ENCODE data around the gene OTULIN.
A peak's percentile ranks its signal among the peaks of the same experiment; 100 is the strongest.

Gene OTULIN

DNA sequence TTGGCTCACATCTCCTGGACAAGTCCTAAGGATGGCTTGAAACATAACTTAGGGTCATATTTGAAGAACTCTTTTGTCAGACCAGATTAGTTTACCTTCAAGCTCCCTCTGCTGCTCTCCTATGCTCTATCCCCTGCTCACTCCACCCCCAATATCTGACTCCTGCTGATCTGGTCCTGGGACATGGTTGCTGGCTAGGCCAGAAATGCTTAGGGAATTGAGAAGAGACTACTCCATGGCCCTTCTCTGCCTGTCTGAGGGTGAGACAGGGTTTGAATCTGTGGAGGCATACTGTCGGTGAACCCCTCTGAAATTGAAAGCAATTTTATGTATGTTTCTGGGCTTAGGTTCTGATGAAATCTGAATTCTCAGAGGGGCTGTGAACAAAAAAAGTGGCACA, 3.3 kb downstream of the OTULIN start:
- H3K4me1 ChIP-seq (ENCODE audit: control insufficient read depth, insufficient read depth, low read length): peaks cover 18% of the 10 kb centered on the region
- H3K4me3 ChIP-seq (ENCODE audit: low read depth, low read length): no peak overlapping the region
- ChIA-PET CTCF (interaction anchor here (0.5 to 2.5 kb wide), 6 partner anchors 19 to 1040 kb away, joined by 3 to 8 read pairs (median 4); no protein-coding TSS in a partner anchor), POLR2A (no interaction called here)
- peaks cover 0 to 5% of the 10 kb centered on the region in 2 experiments; a peak in 1 of 3 replicates for H3K36me3 ChIP-seq (ENCODE audit: control insufficient read depth in 2 of 2, insufficient read depth in 1 of 2, low read length in 2 of 2)
- no peaks in the 10 kb centered on the region for H3K9me3 ChIP-seq (ENCODE audit: control insufficient read depth, insufficient read depth, low read depth, low read length)
- H3K27ac ChIP-seq (ENCODE audit: extremely low read depth, low read depth, low read length): no peak overlapping the region
- TF ChIP-seq ZBTB17 (tag by site-specific recombination; IDR thresholded peaks at IDR 0.05) (0 out of 2 replicates have a peak, but pooled peaks have one; percentile 59), ZNF777 (tag by site-specific recombination; IDR thresholded peaks at IDR 0.05; ENCODE audit: borderline replicate concordance) (no peak), GLI2 (tag by site-specific recombination; IDR thresholded peaks at IDR 0.05; ENCODE audit: borderline replicate concordance, low read depth) (no peak), ZNF112 (tag by site-specific recombination; IDR thresholded peaks at IDR 0.05) (no peak), ZNF366 (tag by site-specific recombination; conservative IDR thresholded peaks at IDR 0.05) (0 out of 2 replicates have a peak, but pooled peaks have one; percentile 1), ZNF558 (tag by site-specific recombination; IDR thresholded peaks at IDR 0.05) (no peak)

DNA sequence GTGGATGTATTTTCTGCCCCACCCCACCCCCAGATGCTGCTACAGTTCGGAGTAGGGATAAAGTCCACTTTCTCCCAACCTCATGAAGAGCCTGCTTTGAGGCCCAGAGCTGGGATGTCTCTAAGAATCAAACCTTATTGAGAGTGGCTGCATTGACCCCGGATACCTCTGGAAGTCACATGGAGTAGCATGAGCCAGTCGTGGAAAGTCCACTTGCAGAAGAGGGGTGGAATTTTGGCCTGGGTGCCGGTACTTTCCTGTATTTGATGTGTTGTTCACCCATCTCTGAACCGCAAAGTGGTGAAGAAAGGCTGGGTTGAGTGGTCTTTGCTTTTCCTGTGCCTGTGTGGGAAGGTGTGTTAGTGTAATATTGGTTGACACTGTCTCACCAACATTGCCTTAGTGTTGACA, 3.7 kb downstream of the OTULIN start:
- Histone ChIP-seq H3K36me3 (ENCODE audit: control insufficient read depth in 2 of 2, insufficient read depth in 1 of 2, low read length in 2 of 2) (peaks cover 0 to 5% of the 10 kb centered on the region in 2 experiments; a peak in 1 of 3 replicates), H3K4me1 (ENCODE audit: control insufficient read depth, insufficient read depth, low read length) (peaks cover 18% of the 10 kb centered on the region), H3K4me3 (ENCODE audit: low read depth, low read length) (no peak overlapping the region), H3K27ac (ENCODE audit: extremely low read depth, low read depth, low read length) (no peak overlapping the region), H3K9me3 (ENCODE audit: control insufficient read depth, insufficient read depth, low read depth, low read length) (no peaks in the 10 kb centered on the region)
- ChIA-PET CTCF (interaction anchor here (0.5 to 2.5 kb wide), 4 partner anchors 9 to 379 kb away, joined by 3 to 8 read pairs (median 4); no protein-coding TSS in a partner anchor), POLR2A (no interaction called here)
- TF ChIP-seq, protein P1, sequence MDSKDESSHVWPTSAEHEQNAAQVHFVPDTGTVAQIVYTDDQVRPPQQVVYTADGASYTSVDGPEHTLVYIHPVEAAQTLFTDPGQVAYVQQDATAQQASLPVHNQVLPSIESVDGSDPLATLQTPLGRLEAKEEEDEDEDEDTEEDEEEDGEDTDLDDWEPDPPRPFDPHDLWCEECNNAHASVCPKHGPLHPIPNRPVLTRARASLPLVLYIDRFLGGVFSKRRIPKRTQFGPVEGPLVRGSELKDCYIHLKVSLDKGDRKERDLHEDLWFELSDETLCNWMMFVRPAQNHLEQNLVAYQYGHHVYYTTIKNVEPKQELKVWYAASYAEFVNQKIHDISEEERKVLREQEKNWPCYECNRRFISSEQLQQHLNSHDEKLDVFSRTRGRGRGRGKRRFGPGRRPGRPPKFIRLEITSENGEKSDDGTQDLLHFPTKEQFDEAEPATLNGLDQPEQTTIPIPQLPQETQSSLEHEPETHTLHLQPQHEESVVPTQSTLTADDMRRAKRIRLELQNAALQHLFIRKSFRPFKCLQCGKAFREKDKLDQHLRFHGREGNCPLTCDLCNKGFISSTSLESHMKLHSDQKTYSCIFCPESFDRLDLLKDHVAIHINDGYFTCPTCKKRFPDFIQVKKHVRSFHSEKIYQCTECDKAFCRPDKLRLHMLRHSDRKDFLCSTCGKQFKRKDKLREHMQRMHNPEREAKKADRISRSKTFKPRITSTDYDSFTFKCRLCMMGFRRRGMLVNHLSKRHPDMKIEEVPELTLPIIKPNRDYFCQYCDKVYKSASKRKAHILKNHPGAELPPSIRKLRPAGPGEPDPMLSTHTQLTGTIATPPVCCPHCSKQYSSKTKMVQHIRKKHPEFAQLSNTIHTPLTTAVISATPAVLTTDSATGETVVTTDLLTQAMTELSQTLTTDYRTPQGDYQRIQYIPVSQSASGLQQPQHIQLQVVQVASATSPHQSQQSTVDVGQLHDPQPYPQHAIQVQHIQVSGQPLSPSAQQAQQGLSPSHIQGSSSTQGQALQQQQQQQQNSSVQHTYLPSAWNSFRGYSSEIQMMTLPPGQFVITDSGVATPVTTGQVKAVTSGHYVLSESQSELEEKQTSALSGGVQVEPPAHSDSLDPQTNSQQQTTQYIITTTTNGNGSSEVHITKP (tag by site-specific recombination; IDR thresholded peaks at IDR 0.05): peak; percentile 18; the same call in 1 of the 2 replicates
- TF ChIP-seq ZFHX2 (tag by site-specific recombination; conservative IDR thresholded peaks at IDR 0.05): no peak

DNA sequence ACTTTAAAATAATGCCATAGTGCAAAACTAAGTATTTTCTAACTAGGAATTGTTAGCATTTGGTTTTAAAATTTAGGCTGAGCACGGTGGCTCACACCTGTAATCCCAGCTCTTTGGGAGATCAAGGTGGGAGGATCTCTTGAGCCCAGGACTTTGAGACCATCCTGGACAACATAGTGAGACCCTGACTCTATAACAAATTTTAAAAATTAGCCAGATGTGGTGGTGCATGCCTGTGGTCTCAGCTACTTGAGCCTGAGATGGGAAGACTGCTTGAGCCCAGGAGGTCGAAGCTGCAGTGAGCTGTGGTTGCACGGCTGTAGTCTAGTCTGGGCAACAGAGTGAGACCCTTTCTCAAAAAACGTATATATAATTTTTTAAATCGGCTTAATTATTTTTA, 4.9 kb downstream of the OTULIN start:
- H3K27ac ChIP-seq (ENCODE audit: extremely low read depth, low read depth, low read length): no peak overlapping the region
- no peaks in the 10 kb centered on the region for H3K9me3 ChIP-seq (ENCODE audit: control insufficient read depth, insufficient read depth, low read depth, low read length)
- no peak overlapping the region for H3K4me3 ChIP-seq (ENCODE audit: low read depth, low read length)
- no peak for TF ChIP-seq ZNF175 (tag by site-specific recombination; IDR thresholded peaks at IDR 0.05)
- TF ChIP-seq ZNF473 (tag by site-specific recombination; IDR thresholded peaks at IDR 0.05): no peak
- TF ChIP-seq YY1 (tag by site-specific recombination; IDR thresholded peaks at IDR 0.05): no peak
- no peak for TF ChIP-seq ZNF202 (tag by site-specific recombination; IDR thresholded peaks at IDR 0.05; ENCODE audit: borderline replicate concordance)
- TF ChIP-seq ZNF114 (tag by site-specific recombination; IDR thresholded peaks at IDR 0.05): no peak
- TF ChIP-seq ZNF121 (tag by site-specific recombination; IDR thresholded peaks at IDR 0.05): peak; percentile 97
- H3K4me1 ChIP-seq (ENCODE audit: control insufficient read depth, insufficient read depth, low read length): peaks cover 16% of the 10 kb centered on the region
- H3K36me3 ChIP-seq (ENCODE audit: control insufficient read depth in 2 of 2, insufficient read depth in 1 of 2, low read length in 2 of 2): peaks cover 2 to 10% of the 10 kb centered on the region in 2 experiments; a peak in 2 of 3 replicates
- CTCF ChIA-PET: no interaction called here
- POLR2A ChIA-PET: no interaction called here

DNA sequence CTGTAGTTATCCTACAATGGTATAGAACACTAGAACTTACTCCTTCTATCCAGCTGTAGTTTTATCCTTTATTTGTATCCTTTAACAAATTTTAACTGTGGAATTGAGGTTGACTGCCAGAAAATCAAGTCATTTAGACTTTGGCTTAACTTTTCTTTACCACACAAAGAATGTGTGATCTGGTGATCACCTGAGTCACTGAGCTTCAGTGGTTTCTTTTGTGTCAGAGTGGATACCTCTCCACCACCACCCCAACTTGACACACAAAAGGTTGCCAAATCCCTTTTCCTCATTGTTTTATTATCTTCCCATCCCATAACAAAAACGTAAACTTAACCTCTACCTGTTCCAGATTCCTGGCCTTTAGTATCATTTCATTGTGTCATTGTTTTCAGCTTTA, 5.5 kb downstream of the OTULIN start:
- POLR2A ChIA-PET: no interaction called here
- no peak overlapping the region for H3K4me3 ChIP-seq (ENCODE audit: low read depth, low read length)
- H3K4me1 ChIP-seq (ENCODE audit: control insufficient read depth, insufficient read depth, low read length): peaks cover 16% of the 10 kb centered on the region
- H3K9me3 ChIP-seq (ENCODE audit: control insufficient read depth, insufficient read depth, low read depth, low read length): no peaks in the 10 kb centered on the region
- H3K36me3 ChIP-seq (ENCODE audit: control insufficient read depth in 2 of 2, insufficient read depth in 1 of 2, low read length in 2 of 2): peaks cover 7 to 10% of the 10 kb centered on the region in 2 experiments; a peak in 2 of 3 replicates
- H3K27ac ChIP-seq (ENCODE audit: extremely low read depth, low read depth, low read length): no peak overlapping the region
- TF ChIP-seq, protein P2, sequence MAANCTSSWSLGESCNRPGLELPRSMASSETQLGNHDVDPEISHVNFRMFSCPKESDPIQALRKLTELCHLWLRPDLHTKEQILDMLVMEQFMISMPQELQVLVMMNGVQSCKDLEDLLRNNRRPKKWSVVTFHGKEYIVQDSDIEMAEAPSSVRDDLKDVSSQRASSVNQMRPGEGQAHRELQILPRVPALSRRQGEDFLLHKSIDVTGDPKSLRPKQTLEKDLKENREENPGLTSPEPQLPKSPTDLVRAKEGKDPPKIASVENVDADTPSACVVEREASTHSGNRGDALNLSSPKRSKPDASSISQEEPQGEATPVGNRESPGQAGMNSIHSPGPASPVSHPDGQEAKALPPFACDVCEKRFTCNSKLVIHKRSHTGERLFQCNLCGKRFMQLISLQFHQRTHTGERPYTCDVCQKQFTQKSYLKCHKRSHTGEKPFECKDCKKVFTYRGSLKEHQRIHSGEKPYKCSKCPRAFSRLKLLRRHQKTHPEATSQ (tag by site-specific recombination; IDR thresholded peaks at IDR 0.05): no peak
- TF ChIP-seq, protein P3, sequence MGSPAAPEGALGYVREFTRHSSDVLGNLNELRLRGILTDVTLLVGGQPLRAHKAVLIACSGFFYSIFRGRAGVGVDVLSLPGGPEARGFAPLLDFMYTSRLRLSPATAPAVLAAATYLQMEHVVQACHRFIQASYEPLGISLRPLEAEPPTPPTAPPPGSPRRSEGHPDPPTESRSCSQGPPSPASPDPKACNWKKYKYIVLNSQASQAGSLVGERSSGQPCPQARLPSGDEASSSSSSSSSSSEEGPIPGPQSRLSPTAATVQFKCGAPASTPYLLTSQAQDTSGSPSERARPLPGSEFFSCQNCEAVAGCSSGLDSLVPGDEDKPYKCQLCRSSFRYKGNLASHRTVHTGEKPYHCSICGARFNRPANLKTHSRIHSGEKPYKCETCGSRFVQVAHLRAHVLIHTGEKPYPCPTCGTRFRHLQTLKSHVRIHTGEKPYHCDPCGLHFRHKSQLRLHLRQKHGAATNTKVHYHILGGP (tag by site-specific recombination; IDR thresholded peaks at IDR 0.05): no peak
- TF ChIP-seq, protein P4, sequence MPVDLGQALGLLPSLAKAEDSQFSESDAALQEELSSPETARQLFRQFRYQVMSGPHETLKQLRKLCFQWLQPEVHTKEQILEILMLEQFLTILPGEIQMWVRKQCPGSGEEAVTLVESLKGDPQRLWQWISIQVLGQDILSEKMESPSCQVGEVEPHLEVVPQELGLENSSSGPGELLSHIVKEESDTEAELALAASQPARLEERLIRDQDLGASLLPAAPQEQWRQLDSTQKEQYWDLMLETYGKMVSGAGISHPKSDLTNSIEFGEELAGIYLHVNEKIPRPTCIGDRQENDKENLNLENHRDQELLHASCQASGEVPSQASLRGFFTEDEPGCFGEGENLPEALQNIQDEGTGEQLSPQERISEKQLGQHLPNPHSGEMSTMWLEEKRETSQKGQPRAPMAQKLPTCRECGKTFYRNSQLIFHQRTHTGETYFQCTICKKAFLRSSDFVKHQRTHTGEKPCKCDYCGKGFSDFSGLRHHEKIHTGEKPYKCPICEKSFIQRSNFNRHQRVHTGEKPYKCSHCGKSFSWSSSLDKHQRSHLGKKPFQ (tag by site-specific recombination; IDR thresholded peaks at IDR 0.05): no peak
- TF ChIP-seq, protein P5, sequence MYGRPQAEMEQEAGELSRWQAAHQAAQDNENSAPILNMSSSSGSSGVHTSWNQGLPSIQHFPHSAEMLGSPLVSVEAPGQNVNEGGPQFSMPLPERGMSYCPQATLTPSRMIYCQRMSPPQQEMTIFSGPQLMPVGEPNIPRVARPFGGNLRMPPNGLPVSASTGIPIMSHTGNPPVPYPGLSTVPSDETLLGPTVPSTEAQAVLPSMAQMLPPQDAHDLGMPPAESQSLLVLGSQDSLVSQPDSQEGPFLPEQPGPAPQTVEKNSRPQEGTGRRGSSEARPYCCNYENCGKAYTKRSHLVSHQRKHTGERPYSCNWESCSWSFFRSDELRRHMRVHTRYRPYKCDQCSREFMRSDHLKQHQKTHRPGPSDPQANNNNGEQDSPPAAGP (tag by site-specific recombination; IDR thresholded peaks at IDR 0.05): no peak
- no peak for TF ChIP-seq ZNF140 (tag by site-specific recombination; IDR thresholded peaks at IDR 0.05)
- CTCF ChIA-PET: no interaction called here
